Right atrium auricular region (tissue), 2 donors: ENCODE data around the gene SVOPL. TPM values are rescaled to one million over a fixed set of nuclear protein-coding genes. Genes with fewer than 3 reads are reported as not detected.

Experiments used
- DNase-seq: peaks from one replicate; pipeline ENCODE4 v3.0.0-alpha.2; 2019; ENCODE audit warnings: low spot score
- H3K27ac ChIP-seq, 2 donors: fragments of 200-600 bp; sonication (generic); 1 replicate in 1 of 2; 2 replicates in 1 of 2; pipeline ENCODE4 v1.5.1; 2016 to 2019
- H3K27me3 ChIP-seq, 2 donors: fragments of 200-600 bp; sonication (generic); one replicate each; pipeline versions ENCODE4 v1.5.1 to v1.6.0; 2017 to 2019
- H3K36me3 ChIP-seq: fragments of 200-600 bp; sonication (generic); one replicate; pipeline ENCODE4 v1.5.1; 2016
- H3K4me1 ChIP-seq, 2 donors: fragments of 200-600 bp; sonication (generic); one replicate each; pipeline versions ENCODE4 v1.5.1 to v1.6.0; 2017 to 2019
- H3K4me3 ChIP-seq, 2 donors: fragments of 200-600 bp; sonication (generic); 1 replicate in 1 of 2; 2 replicates in 1 of 2; pipeline ENCODE4 v1.5.1; 2017 to 2019; ENCODE audit warnings: mild to moderate bottlenecking in 1 of 2, moderate library complexity in 1 of 2
- H3K9me3 ChIP-seq, 2 donors: fragments of 200-600 bp; sonication (generic); one replicate each; pipeline ENCODE4 v1.5.1; 2019
- CTCF ChIP-seq, 2 donors: fragments of 200-600 bp; sonication (generic); IDR thresholded peaks; one replicate each; pipeline ENCODE4 v1.5.1; 2019; ENCODE audit warnings: antibody characterized with exemption in 2 of 2
- total RNA-seq, 2 donors: library from RNA; depleted of rRNA; stranded (reverse); fragments of >200 nt; gene quantifications; one replicate each; pipeline ENCODE4 v1.1.0, GENCODE V29; 2016

SVOPL gene
- not detected for total RNA-seq

- Histone ChIP-seq H3K27me3 (no peaks in the 10 kb centered on the region), H3K4me1 (no peaks in the 10 kb centered on the region), H3K4me3 (no peak within 1 kb of the TSS), H3K9me3 (no peaks in the 10 kb centered on the region), H3K36me3 (no peaks in the 10 kb centered on the region), H3K27ac (no peak within 1 kb of the TSS)
- no peak for DNase-seq
- TF ChIP-seq CTCF (IDR thresholded peaks at IDR 0.05): no peak
Measured at GRCh38 chr7:138700857-138701536, at the start of gene SVOPL. TSS of gene SVOPL (minus strand) at chr7:138701362. CDS start at chr7:138679045, 22,317 bp downstream.

- Histone ChIP-seq H3K27me3 (no peaks in the 10 kb centered on the region), H3K36me3 (no peaks in the 10 kb centered on the region), H3K4me1 (no peaks in the 10 kb centered on the region), H3K9me3 (no peaks in the 10 kb centered on the region), H3K27ac (no peak overlapping the region), H3K4me3 (no peak overlapping the region)
- DNase-seq: no peak
- TF ChIP-seq CTCF (IDR thresholded peaks at IDR 0.05): no peak
Measured at GRCh38 chr7:138750473-138750872, 49.3 kb upstream of the SVOPL start.

GRCh38 chr7:138749960-138750359, 48.8 kb upstream of the SVOPL start:
- H3K36me3 ChIP-seq: no peaks in the 10 kb centered on the region
- no peaks in the 10 kb centered on the region for H3K4me1 ChIP-seq
- no peak overlapping the region for H3K4me3 ChIP-seq
- no peak overlapping the region for H3K27ac ChIP-seq
- H3K9me3 ChIP-seq: no peaks in the 10 kb centered on the region
- no peak for TF ChIP-seq CTCF (IDR thresholded peaks at IDR 0.05)
- DNase-seq: no peak
- no peaks in the 10 kb centered on the region for H3K27me3 ChIP-seq

- Histone ChIP-seq H3K9me3 (no peaks in the 10 kb centered on the region), H3K4me1 (no peaks in the 10 kb centered on the region), H3K27me3 (no peaks in the 10 kb centered on the region), H3K36me3 (no peaks in the 10 kb centered on the region), H3K4me3 (no peak overlapping the region), H3K27ac (no peak overlapping the region)
- no peak for DNase-seq
- no peak for TF ChIP-seq CTCF (IDR thresholded peaks at IDR 0.05)
Measured at GRCh38 chr7:138748666-138749065, 47.5 kb upstream of the SVOPL start.

- no peaks in the 10 kb centered on the region for H3K36me3 ChIP-seq
- no peak for DNase-seq
- no peak overlapping the region for H3K27ac ChIP-seq
- no peaks in the 10 kb centered on the region for H3K9me3 ChIP-seq
- TF ChIP-seq CTCF (IDR thresholded peaks at IDR 0.05): no peak
- no peaks in the 10 kb centered on the region for H3K4me1 ChIP-seq
- H3K27me3 ChIP-seq: no peaks in the 10 kb centered on the region
- H3K4me3 ChIP-seq: no peak overlapping the region
Measured at GRCh38 chr7:138746073-138746472, 44.9 kb upstream of the SVOPL start.

GRCh38 chr7:138745189-138745588, 44.0 kb upstream of the SVOPL start:
- H3K36me3 ChIP-seq: no peaks in the 10 kb centered on the region
- H3K4me1 ChIP-seq: no peaks in the 10 kb centered on the region
- no peaks in the 10 kb centered on the region for H3K9me3 ChIP-seq
- H3K4me3 ChIP-seq: no peak overlapping the region
- no peaks in the 10 kb centered on the region for H3K27me3 ChIP-seq
- H3K27ac ChIP-seq: no peak overlapping the region
- TF ChIP-seq CTCF (IDR thresholded peaks at IDR 0.05): no peak
- DNase-seq: no peak
